H9 (cell line): ENCODE measurements around the gene SLC16A3. TPM values are rescaled to one million over a fixed set of nuclear protein-coding genes. Genes with fewer than 3 reads are reported as not detected.

ENCODE experiments used
- DNase-seq: peaks from one replicate; pipeline ENCODE4 v3.0.0-alpha.2; 2017
- H2AFZ ChIP-seq: one replicate; pipeline ENCODE4 v1.6.1; 2013; ENCODE audit warnings: mild to moderate bottlenecking, low read length, control low read depth, moderate library complexity
- H2AK5ac ChIP-seq: 2 replicates; pipeline ENCODE4 v1.6.1; 2013; ENCODE audit warnings: low read length, control low read depth, mixed read lengths; ENCODE audit not compliant: insufficient read length
- H2BK120ac ChIP-seq: one replicate; pipeline ENCODE4 v1.6.1; 2013; ENCODE audit warnings: low read depth, mild to moderate bottlenecking, low read length, control low read depth, inconsistent platforms; ENCODE audit not compliant: poor library complexity, severe bottlenecking
- H2BK12ac ChIP-seq: 2 replicates; pipeline ENCODE4 v1.6.1; 2013; ENCODE audit warnings: low read length, control low read depth, mixed read lengths, low read depth; ENCODE audit not compliant: insufficient read length
- H2BK15ac ChIP-seq: 2 replicates; pipeline ENCODE4 v1.6.1; 2013; ENCODE audit warnings: low read depth, low read length, control low read depth
- H2BK20ac ChIP-seq: one replicate; pipeline ENCODE4 v1.6.1; 2013; ENCODE audit warnings: low read depth, mild to moderate bottlenecking, low read length, control low read depth, inconsistent platforms; ENCODE audit not compliant: poor library complexity, severe bottlenecking
- H2BK5ac ChIP-seq: 2 replicates; pipeline ENCODE4 v1.6.1; 2013; ENCODE audit warnings: low read length, control low read depth, mixed read lengths; ENCODE audit not compliant: insufficient read length
- H3K14ac ChIP-seq: 2 replicates; pipeline ENCODE4 v1.6.1; 2013; ENCODE audit warnings: low read length, control low read depth; ENCODE audit not compliant: insufficient read depth
- H3K18ac ChIP-seq: 2 replicates; pipeline ENCODE4 v1.6.1; 2013; ENCODE audit warnings: low read depth, mild to moderate bottlenecking, mixed read lengths, low read length, control low read depth; ENCODE audit not compliant: insufficient read length
- H3K23ac ChIP-seq: 2 replicates; pipeline ENCODE4 v1.6.1; 2013; ENCODE audit warnings: low read length, control low read depth, mixed read lengths, low read depth; ENCODE audit not compliant: insufficient read length
- H3K23me2 ChIP-seq: 2 replicates; pipeline ENCODE4 v1.6.1; 2013; ENCODE audit warnings: low read depth, mild to moderate bottlenecking, mixed read lengths, low read length, control low read depth; ENCODE audit not compliant: insufficient read length, poor library complexity, severe bottlenecking
- H3K27ac ChIP-seq: 2 replicates; pipeline ENCODE4 v1.5.1; 2013; ENCODE audit warnings: low read length, control low read depth, mixed read lengths, low read depth; ENCODE audit not compliant: insufficient read length
- H3K27me3 ChIP-seq: 2 replicates; pipeline ENCODE4 v1.6.1; 2013; ENCODE audit warnings: low read length, control low read depth, inconsistent platforms; ENCODE audit not compliant: insufficient read depth
- H3K4ac ChIP-seq: 2 replicates; pipeline ENCODE4 v1.6.1; 2013; ENCODE audit warnings: low read depth, mild to moderate bottlenecking, control low read depth, inconsistent platforms, low read length, moderate library complexity
- H3K4me1 ChIP-seq: 2 replicates; pipeline ENCODE4 v1.6.1; 2013; ENCODE audit warnings: low read length, control low read depth, inconsistent platforms; ENCODE audit not compliant: insufficient read depth
- H3K4me2 ChIP-seq: 2 replicates; pipeline ENCODE4 v1.6.1; 2013; ENCODE audit warnings: low read length, control low read depth, mixed read lengths; ENCODE audit not compliant: insufficient read length, insufficient read depth
- H3K56ac ChIP-seq: 2 replicates; pipeline ENCODE4 v1.6.1; 2013; ENCODE audit warnings: low read depth, mild to moderate bottlenecking, mixed read lengths, low read length, control low read depth; ENCODE audit not compliant: insufficient read length
- H3K79me1 ChIP-seq: 2 replicates; pipeline ENCODE4 v1.6.1; 2013; ENCODE audit warnings: low read depth, mild to moderate bottlenecking, moderate library complexity, low read length, control low read depth, inconsistent platforms; ENCODE audit not compliant: insufficient read depth, poor library complexity, severe bottlenecking
- H3K79me2 ChIP-seq: 2 replicates; pipeline ENCODE4 v1.6.1; 2013; ENCODE audit warnings: low read length, control low read depth, inconsistent platforms; ENCODE audit not compliant: insufficient read depth
- H3K9ac ChIP-seq: 2 replicates; pipeline ENCODE4 v1.6.1; 2013; ENCODE audit warnings: low read length, control low read depth, mixed read lengths; ENCODE audit not compliant: insufficient read length; ENCODE audit errors: extremely low read depth
- H3K9me3 ChIP-seq: one replicate; pipeline ENCODE4 v1.6.1; 2013; ENCODE audit warnings: low read depth, low read length, inconsistent platforms; ENCODE audit not compliant: control insufficient read depth
- H3T11ph ChIP-seq: one replicate; pipeline ENCODE4 v1.6.1; 2013; ENCODE audit warnings: mild to moderate bottlenecking, low read length, control low read depth, inconsistent platforms
- H4K20me1 ChIP-seq: one replicate; pipeline ENCODE4 v1.6.1; 2013; ENCODE audit not compliant: control insufficient read depth, insufficient read length, insufficient read depth
- H4K5ac ChIP-seq: 2 replicates; pipeline ENCODE4 v1.6.1; 2013; ENCODE audit warnings: low read depth, mild to moderate bottlenecking, mixed read lengths, low read length, control low read depth; ENCODE audit not compliant: insufficient read length
- H4K8ac ChIP-seq: replicated peaks from 2 replicates; pipeline ENCODE4 v1.6.1; 2013; ENCODE audit warnings: low read length, control low read depth, mixed read lengths, low read depth; ENCODE audit not compliant: insufficient read length
- H4K91ac ChIP-seq: 2 replicates; pipeline ENCODE4 v1.6.1; 2013; ENCODE audit warnings: low read depth, mild to moderate bottlenecking, moderate library complexity, mixed read lengths, low read length, control low read depth; ENCODE audit not compliant: insufficient read length
- H3K27ac Mint-ChIP-seq, 3 experiments: 2 replicates in 2 of 3; 3 replicates in 1 of 3; pipeline ENCODE4 v1.8.0; 2020 to 2021; ENCODE audit warnings: mixed read lengths in 3 of 3, mild to moderate bottlenecking in 1 of 3, moderate library complexity in 1 of 3
- H3K27me3 Mint-ChIP-seq: 2 replicates; pipeline ENCODE4 v1.8.0; 2021; ENCODE audit warnings: low read depth, mild to moderate bottlenecking, moderate library complexity, mixed read lengths
- H3K36me3 Mint-ChIP-seq, 3 experiments: 2 replicates in 2 of 3; 3 replicates in 1 of 3; pipeline ENCODE4 v1.8.0; 2020 to 2021; ENCODE audit warnings: low read depth in 3 of 3, mixed read lengths in 3 of 3; ENCODE audit not compliant: insufficient read depth in 1 of 3
- H3K4me1 Mint-ChIP-seq, 2 experiments: 2 replicates each; pipeline ENCODE4 v1.8.0; 2020; ENCODE audit warnings: mixed read lengths in 2 of 2
- H3K4me3 Mint-ChIP-seq, 2 experiments: 2 replicates in 1 of 2; 3 replicates in 1 of 2; pipeline ENCODE4 v1.8.0; 2020 to 2021; ENCODE audit warnings: mild to moderate bottlenecking in 2 of 2, mixed read lengths in 2 of 2, moderate library complexity in 1 of 2
- H3K9me3 Mint-ChIP-seq, 2 experiments: 2 replicates in 1 of 2; 3 replicates in 1 of 2; pipeline ENCODE4 v1.8.0; 2020; ENCODE audit warnings: mild to moderate bottlenecking in 2 of 2, mixed read lengths in 2 of 2, moderate library complexity in 1 of 2
- CTCF ChIP-seq: fragments of 200-600 bp; sonication (generic); conservative IDR thresholded peaks from 3 replicates; pipeline ENCODE4 v1.8.0; 2021; ENCODE audit warnings: antibody characterized with exemption, mild to moderate bottlenecking
- WGBS: extraction: QIAGEN DNeasy Blood & Tissue Kit; methylation state at CpG from one replicate; pipeline ENCODE4 v1.1.7; 2013; ENCODE audit warnings: missing lambda C conversion rate, low lambda C conversion rate, mixed read lengths; ENCODE audit not compliant: insufficient read length; ENCODE audit errors: extremely low coverage; 5-methylcytosine and 5-hydroxymethylcytosine counted together
- total RNA-seq: library from RNA; stranded (reverse); gene quantifications from 2 replicates; pipeline ENCODE4 v1.2.1, GENCODE V29; 2021

The SLC16A3 gene
- total RNA-seq, 1 experiment from 2014 or later: 28.4 TPM

GRCh38 chr17:82266142-82266541 is 37.3 kb downstream of the SLC16A3 start:
- no peaks in the 10 kb centered on the region for H4K20me1 ChIP-seq
- H2BK20ac ChIP-seq: no peak overlapping the region
- no peak overlapping the region for H3K56ac ChIP-seq
- H3T11ph ChIP-seq: no peak overlapping the region
- no peak overlapping the region for H2BK5ac ChIP-seq
- no peak overlapping the region for H3K23ac ChIP-seq
- no peaks in the 10 kb centered on the region for H3K9me3 ChIP-seq
- no peak overlapping the region for H2BK120ac ChIP-seq
- H3K27me3 ChIP-seq: no peaks in the 10 kb centered on the region
- H3K27ac Mint-ChIP-seq: peak overlapping the region in 1 of 3 experiments; percentile 24; a peak in 1 of 7 replicates
- no peak overlapping the region for H3K18ac ChIP-seq
- no peak overlapping the region for H3K4ac ChIP-seq
- WGBS: no CpG with 5 or more reads among the region's 10 CpGs
- DNase-seq: no peak
- peaks cover 78 to 92% (median 92%) of the 10 kb centered on the region in 3 experiments for H3K36me3 Mint-ChIP-seq
- no peak overlapping the region for H3K14ac ChIP-seq
- no peak overlapping the region for H2AFZ ChIP-seq
- H3K4me3 Mint-ChIP-seq: no peak overlapping the region
- peaks cover 45% of the 10 kb centered on the region; the same call in 1 of the 2 replicates for H3K79me2 ChIP-seq
- no peaks in the 10 kb centered on the region for H3K23me2 ChIP-seq
- H3K4me2 ChIP-seq: no peak overlapping the region
- H2BK12ac ChIP-seq: no peak overlapping the region
- H3K9me3 Mint-ChIP-seq: peaks cover 0 to under 1% of the 10 kb centered on the region in 2 experiments; a peak in 1 of 5 replicates
- H3K27me3 Mint-ChIP-seq: no peaks in the 10 kb centered on the region
- no peak overlapping the region for H4K8ac ChIP-seq
- no peak overlapping the region for H2AK5ac ChIP-seq
- TF ChIP-seq CTCF: no peak
- no peaks in the 10 kb centered on the region for H3K79me1 ChIP-seq
- H4K5ac ChIP-seq: no peak overlapping the region
- H4K91ac ChIP-seq: no peak overlapping the region
- no peak overlapping the region for H3K27ac ChIP-seq
- H3K4me1 Mint-ChIP-seq: peaks cover 26 to 31% of the 10 kb centered on the region in 2 experiments
- H3K4me1 ChIP-seq: no peaks in the 10 kb centered on the region
- H2BK15ac ChIP-seq: no peak overlapping the region
- H3K9ac ChIP-seq: no peak overlapping the region
